ENCODE data around the gene AATK. TPM values are rescaled to one million over a fixed set of nuclear protein-coding genes. Genes with fewer than 3 reads are reported as not detected.
A peak's percentile ranks its signal among the peaks of the same experiment; 100 is the strongest.

The AATK gene
- total and polyA plus RNA-seq, 9 of the 15 experiments (the other 6 are each of a cell fraction or from before 2014, with no cell fraction given) = 0.11 to 0.55 (median 0.38) TPM; not detected in 5

GRCh38 chr17:81188491-81188840, 22.4 kb upstream of the AATK start:
- FAIRE-seq = no peak
- H3K4me2 ChIP-seq (ENCODE audit: insufficient read depth, low read length) = no peak overlapping the region
- peaks cover 2% of the 10 kb centered on the region; the same call in 1 of the 3 replicates for H3K36me3 ChIP-seq (ENCODE audit: control insufficient read depth, insufficient read depth, low read length)
- in situ Hi-C loops (cut with MboI) = no loop called here
- DNase-seq (ENCODE audit: extremely low read depth in 1 of 4, low spot score in 3 of 4) = no peak
- H3K9me1 ChIP-seq (ENCODE audit: control insufficient read depth, insufficient read depth, low read length) = no peaks in the 10 kb centered on the region
- POLR2A ChIA-PET = interaction anchor here (1.3 kb wide), 1 partner anchor 10 kb away, joined by 4 read pairs; no protein-coding TSS in a partner anchor
- intact Hi-C loops (cut with micrococcal nuclease) = no loop called here
- H2AFZ ChIP-seq (ENCODE audit: low read depth, low read length) = no peak overlapping the region
- H4K20me1 ChIP-seq (replicated peaks; ENCODE audit: control insufficient read depth, insufficient read depth, low read length) = no peaks in the 10 kb centered on the region; the same call in 1 of the 2 replicates
- no peak overlapping the region for H3K27ac ChIP-seq (ENCODE audit: extremely low read depth, low read depth, low read length)
- 84% methylated on average over 12 of the region's 12 CpGs for WGBS (ENCODE audit: insufficient coverage, low coverage, missing lambda C conversion rate)
- no TSS peak for BruUV-seq (replicated peaks)
- H3K9ac ChIP-seq (ENCODE audit: insufficient read depth in 1 of 2, low read depth in 2 of 2, low read length in 2 of 2) = peak overlapping the region in 1 of 2 experiments; percentile 77; a peak in 2 of 4 replicates
- no peaks in the 10 kb centered on the region for H3K79me2 ChIP-seq (ENCODE audit: control insufficient read depth, insufficient read depth, low read length)
- H3K4me3 ChIP-seq = no peak overlapping the region
- peaks cover 2 to 69% of the 10 kb centered on the region in 2 experiments for H3K4me1 ChIP-seq (replicated peaks in 1 of 2; ENCODE audit: control insufficient read depth in 2 of 2, insufficient read depth in 2 of 2, low read length in 2 of 2)
- CTCF ChIA-PET (ENCODE audit: low intra/inter-chr PET ratio) = interaction anchor here (0.5 kb wide), 1 partner anchor 19 kb away, joined by 4 read pairs; no protein-coding TSS in a partner anchor
- H3K27me3 ChIP-seq (ENCODE audit: control insufficient read depth in 2 of 2, insufficient read depth in 2 of 2, low read length in 2 of 2) = peaks cover 5 to 13% of the 10 kb centered on the region in 2 experiments; a peak in 3 of 5 replicates
- H3K9me3 ChIP-seq (replicated peaks; ENCODE audit: control insufficient read depth, insufficient read depth, low read depth, low read length) = no peaks in the 10 kb centered on the region
- TF ChIP-seq SMARCA5 (IDR thresholded peaks at IDR 0.05) = no peak
- TF ChIP-seq TCF7 (IDR thresholded peaks at IDR 0.05; ENCODE audit: borderline replicate concordance) = no peak
- no peak for TF ChIP-seq TCFL5 (CRISPR knock-in tag; conservative IDR thresholded peaks at IDR 0.05)
- TF ChIP-seq FOXK2 (conservative IDR thresholded peaks at IDR 0.05 in 1 of 2, IDR thresholded peaks at IDR 0.05 in 1 of 2; ENCODE audit: low read depth in 2 of 2) = no peak
- TF ChIP-seq HNRNPK (IDR thresholded peaks at IDR 0.05; ENCODE audit: low read depth, low read length, poor library complexity, severe bottlenecking) = no peak
- TF ChIP-seq MTA3 (IDR thresholded peaks at IDR 0.05; ENCODE audit: borderline replicate concordance) = no peak
- TF ChIP-seq ZNF384 (IDR thresholded peaks at IDR 0.05; ENCODE audit: low read depth, low read length) = no peak
- TF ChIP-seq ZNF280B (CRISPR knock-in tag; IDR thresholded peaks at IDR 0.05) = no peak
- no peak for TF ChIP-seq HIVEP1 (CRISPR knock-in tag; IDR thresholded peaks at IDR 0.05)
- TF ChIP-seq SOX6 (IDR thresholded peaks at IDR 0.05) = no peak
- TF ChIP-seq AFF4 (CRISPR knock-in tag; IDR thresholded peaks at IDR 0.05) = no peak
- no peak for TF ChIP-seq ETS1 (conservative IDR thresholded peaks at IDR 0.05; ENCODE audit: control insufficient read depth, low read depth, low read length)
- TF ChIP-seq TCF7L2 (IDR thresholded peaks at IDR 0.05; ENCODE audit: low read depth, low read length) = no peak
- ATAC-seq = no peak
